Measurements from ENCODE around the gene DSCAM.
"Not testable (repeated sequence)": the region's sequence is repeated elsewhere in the genome, so short reads cannot be mapped to it uniquely, and the experiment has no call there.

The DSCAM gene, protein sequence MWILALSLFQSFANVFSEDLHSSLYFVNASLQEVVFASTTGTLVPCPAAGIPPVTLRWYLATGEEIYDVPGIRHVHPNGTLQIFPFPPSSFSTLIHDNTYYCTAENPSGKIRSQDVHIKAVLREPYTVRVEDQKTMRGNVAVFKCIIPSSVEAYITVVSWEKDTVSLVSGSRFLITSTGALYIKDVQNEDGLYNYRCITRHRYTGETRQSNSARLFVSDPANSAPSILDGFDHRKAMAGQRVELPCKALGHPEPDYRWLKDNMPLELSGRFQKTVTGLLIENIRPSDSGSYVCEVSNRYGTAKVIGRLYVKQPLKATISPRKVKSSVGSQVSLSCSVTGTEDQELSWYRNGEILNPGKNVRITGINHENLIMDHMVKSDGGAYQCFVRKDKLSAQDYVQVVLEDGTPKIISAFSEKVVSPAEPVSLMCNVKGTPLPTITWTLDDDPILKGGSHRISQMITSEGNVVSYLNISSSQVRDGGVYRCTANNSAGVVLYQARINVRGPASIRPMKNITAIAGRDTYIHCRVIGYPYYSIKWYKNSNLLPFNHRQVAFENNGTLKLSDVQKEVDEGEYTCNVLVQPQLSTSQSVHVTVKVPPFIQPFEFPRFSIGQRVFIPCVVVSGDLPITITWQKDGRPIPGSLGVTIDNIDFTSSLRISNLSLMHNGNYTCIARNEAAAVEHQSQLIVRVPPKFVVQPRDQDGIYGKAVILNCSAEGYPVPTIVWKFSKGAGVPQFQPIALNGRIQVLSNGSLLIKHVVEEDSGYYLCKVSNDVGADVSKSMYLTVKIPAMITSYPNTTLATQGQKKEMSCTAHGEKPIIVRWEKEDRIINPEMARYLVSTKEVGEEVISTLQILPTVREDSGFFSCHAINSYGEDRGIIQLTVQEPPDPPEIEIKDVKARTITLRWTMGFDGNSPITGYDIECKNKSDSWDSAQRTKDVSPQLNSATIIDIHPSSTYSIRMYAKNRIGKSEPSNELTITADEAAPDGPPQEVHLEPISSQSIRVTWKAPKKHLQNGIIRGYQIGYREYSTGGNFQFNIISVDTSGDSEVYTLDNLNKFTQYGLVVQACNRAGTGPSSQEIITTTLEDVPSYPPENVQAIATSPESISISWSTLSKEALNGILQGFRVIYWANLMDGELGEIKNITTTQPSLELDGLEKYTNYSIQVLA (N-terminal part only)

DNA sequence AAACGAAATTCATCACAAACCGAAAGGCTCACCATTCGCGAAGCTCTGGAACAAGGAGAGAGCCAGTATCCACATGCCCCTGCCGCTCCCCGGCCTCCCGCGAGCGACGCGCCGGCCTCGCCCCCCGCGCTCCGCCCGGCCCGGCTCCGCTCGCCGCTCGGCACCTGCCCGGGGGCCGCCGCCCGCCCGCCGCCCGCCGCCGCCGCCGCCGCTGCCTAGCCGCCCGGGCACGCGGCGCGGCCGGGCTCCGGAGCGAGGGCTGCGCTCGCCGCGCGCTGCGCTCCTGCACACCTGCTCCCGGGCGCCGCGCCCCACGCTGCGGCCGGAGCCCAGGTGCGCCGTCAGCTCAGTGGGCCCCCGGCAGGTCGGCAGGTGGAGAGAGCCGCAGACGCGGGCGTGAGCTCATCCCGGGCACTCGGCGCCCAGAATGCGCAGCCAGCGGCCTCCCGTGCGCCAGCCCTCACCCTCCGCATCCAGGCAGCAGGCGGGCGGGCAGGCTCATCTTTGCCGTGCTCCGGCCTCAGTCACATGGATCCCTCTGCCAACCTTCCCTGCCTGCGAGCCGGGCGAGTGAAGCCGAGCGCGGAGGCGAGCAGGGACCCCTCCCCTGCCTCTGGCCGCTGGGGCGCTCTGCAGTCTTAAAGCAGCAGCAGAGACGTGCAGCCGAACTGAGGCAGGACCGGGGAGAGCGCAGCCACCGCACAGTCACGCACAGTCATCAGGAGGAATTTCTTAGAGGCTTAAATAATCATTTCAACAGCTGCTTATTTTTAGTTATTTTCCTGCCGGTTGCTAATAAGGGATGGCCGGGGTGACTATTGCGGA is at the start of gene DSCAM:
TSS of gene DSCAM (minus strand) at position 572 of the 825 bp plus-strand sequence. CDS start at position 75, 497 bp downstream.
- no peaks in the 10 kb centered on the region for H3K36me3 Mint-ChIP-seq
- H3K9me3 Mint-ChIP-seq (ENCODE audit: low read depth), result no peaks in the 10 kb centered on the region
- H3K4me1 Mint-ChIP-seq (ENCODE audit: low read depth), result peaks cover 2% of the 10 kb centered on the region
- H3K4me3 Mint-ChIP-seq, result no peak within 1 kb of the TSS
- H3K27me3 Mint-ChIP-seq, result peaks cover 35% of the 10 kb centered on the region
- no peak within 1 kb of the TSS for H3K27ac Mint-ChIP-seq

DNA sequence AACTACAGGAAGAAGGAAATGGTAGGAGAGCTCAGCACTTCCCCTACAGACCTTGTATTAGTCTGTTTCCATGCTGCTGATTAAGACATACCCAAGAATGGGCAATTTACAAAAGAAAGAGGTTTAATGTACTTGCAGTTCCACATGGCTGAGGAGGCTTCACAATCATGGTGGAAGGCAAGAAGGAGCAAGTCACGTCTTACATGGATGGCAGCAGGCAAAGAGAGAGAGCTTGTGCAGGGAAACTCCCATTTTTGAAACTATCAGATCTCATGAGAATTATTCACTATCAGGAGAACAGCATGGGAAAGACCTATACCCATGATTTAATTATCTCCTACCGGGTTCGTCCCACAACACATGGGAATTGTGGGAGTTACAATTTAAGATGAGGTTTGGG is 48.7 kb upstream of the DSCAM start:
- not testable (repeated sequence) for H3K4me3 Mint-ChIP-seq; H3K4me1 Mint-ChIP-seq (ENCODE audit: low read depth)

DNA sequence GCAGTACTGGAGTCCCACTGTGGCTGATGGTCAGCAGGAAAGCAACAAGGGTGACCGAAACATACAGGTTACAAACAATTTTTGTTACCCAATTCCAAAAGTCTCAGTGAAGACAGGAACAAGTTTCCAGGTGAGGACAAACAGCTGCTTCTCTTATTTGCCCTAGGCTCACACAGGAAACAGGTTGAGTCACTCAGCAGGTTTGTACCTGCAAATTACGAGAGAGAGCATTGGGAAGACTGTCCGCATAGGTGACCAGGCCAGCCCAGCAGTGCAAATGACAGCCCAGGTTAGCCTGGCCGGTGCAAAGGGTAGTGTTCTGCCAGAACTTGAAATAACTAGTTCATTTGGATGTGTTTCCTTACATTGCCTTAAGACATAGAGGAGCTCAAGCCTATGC is 40.0 kb upstream of the DSCAM start:
- H3K9me3 Mint-ChIP-seq (ENCODE audit: low read depth), result no peaks in the 10 kb centered on the region
- peaks cover 5% of the 10 kb centered on the region for H3K27me3 Mint-ChIP-seq
- no peak overlapping the region for H3K27ac Mint-ChIP-seq
- no peaks in the 10 kb centered on the region for H3K4me1 Mint-ChIP-seq (ENCODE audit: low read depth)
- H3K36me3 Mint-ChIP-seq, result no peaks in the 10 kb centered on the region
- H3K4me3 Mint-ChIP-seq, result no peak overlapping the region

More for the DNA sequence above, 48.7 kb upstream of the DSCAM start:
- not testable (repeated sequence) for H3K9me3 Mint-ChIP-seq (ENCODE audit: low read depth); H3K27ac Mint-ChIP-seq; H3K36me3 Mint-ChIP-seq; H3K27me3 Mint-ChIP-seq

DNA sequence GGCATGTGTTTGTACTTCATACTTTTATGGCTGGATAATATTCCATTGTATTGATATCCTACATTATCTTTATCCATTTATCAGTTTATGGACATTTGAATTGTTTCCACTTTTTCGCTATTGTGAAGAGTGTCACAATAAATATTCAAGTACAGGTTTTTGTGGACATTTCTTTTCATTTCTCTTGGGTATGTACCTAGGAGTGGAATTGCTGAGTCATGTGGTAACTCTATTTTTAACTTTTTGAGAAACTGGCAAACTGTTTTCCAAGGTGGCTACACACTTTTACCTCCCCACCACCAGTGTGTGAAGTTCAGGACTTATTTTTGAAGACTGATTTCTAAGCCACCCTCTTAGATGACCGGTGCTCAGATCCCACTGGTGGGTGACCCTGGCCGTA is 39.0 kb upstream of the DSCAM start:
- Mint-ChIP-seq H3K36me3 (no peaks in the 10 kb centered on the region), H3K27ac (no peak overlapping the region)

DNA sequence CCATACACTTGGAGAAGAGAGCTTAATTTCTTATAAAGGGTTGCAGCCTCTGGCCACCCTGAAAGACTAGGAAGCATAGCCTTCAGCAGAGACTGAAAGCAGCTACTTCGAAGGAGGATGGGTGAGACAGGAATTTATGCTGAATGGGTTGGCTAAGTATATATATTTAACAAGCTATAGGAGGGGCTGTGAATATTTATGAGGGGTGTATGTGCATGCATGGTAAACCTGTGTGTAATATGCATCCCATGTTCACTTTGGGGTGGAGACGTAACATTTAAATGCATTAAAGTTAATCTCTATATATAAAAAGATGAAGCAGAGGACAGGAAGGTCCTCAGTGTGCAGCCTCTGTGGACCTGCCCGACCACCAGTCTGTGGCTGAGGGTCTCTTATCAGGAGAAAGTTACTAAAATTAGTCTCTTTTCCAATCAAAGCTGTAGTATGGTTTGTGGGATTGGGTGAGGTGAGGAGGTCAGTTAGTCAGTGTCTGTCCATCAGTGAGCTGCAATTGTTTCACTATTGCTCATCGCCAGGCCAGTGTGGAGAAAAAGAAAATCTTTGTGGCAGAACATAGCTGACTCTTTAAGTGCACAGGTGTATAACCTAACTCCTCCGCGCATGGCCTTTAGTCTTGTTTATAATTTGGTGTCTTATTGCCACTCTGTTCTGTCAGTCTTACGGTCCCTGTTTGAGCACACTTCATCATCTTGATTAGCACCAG is 35.4 kb upstream of the DSCAM start:
- no peaks in the 10 kb centered on the region for H3K4me1 Mint-ChIP-seq (ENCODE audit: low read depth)
- no peaks in the 10 kb centered on the region for H3K36me3 Mint-ChIP-seq
- H3K27me3 Mint-ChIP-seq, result no peaks in the 10 kb centered on the region
- H3K4me3 Mint-ChIP-seq, result no peak overlapping the region
- no peaks in the 10 kb centered on the region for H3K9me3 Mint-ChIP-seq (ENCODE audit: low read depth)
- no peak overlapping the region for H3K27ac Mint-ChIP-seq

More for the DNA sequence above, 39.0 kb upstream of the DSCAM start:
- H3K9me3 Mint-ChIP-seq (ENCODE audit: low read depth), result no peaks in the 10 kb centered on the region
- peaks cover 5% of the 10 kb centered on the region for H3K27me3 Mint-ChIP-seq
- H3K4me1 Mint-ChIP-seq (ENCODE audit: low read depth), result no peaks in the 10 kb centered on the region
- H3K4me3 Mint-ChIP-seq, result no peak overlapping the region

DNA sequence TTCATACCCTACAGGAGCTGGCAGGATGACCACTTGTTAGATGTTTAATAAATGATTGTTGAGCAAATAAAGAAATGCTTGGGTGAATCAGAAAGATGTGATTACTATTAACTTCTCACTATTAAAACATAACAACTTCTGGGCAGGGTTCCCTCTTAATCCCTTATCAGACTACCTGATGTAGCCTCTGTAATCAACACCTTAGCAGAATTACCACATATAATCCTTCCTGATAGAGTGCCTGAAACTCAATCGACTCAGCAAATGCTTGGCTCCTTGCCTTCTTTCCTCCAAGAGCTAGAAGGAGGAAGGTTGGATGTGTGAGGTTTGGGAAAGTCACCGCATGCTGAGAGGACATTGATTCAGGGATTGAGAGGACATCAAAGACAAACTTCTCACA is 34.8 kb upstream of the DSCAM start:
- Mint-ChIP-seq H3K4me1 (ENCODE audit: low read depth) (no peaks in the 10 kb centered on the region), H3K36me3 (no peaks in the 10 kb centered on the region), H3K27ac (no peak overlapping the region), H3K9me3 (ENCODE audit: low read depth) (no peaks in the 10 kb centered on the region), H3K27me3 (no peaks in the 10 kb centered on the region), H3K4me3 (no peak overlapping the region)

DNA sequence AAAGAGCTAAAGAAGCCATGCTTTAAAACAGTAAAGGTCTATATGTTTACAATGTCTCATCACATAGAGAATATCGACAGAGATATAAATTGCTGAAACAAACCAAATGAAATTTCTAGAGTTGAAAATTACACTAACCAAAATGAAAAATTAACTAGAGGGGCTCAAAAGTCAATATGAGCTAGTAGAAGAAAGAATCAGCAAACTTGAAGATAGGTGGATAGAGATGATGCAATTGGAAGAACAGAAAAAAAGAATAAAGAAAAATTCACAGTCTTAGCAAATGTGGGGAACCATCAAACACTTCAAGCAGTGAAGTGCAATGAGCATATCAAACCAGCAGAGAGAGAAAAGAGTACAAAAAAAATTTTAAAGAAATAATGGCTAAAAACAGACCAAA is 24.1 kb upstream of the DSCAM start:
- peaks cover 3% of the 10 kb centered on the region for H3K36me3 Mint-ChIP-seq
- H3K4me1 Mint-ChIP-seq (ENCODE audit: low read depth), result no peaks in the 10 kb centered on the region
- no peak overlapping the region for H3K27ac Mint-ChIP-seq
- H3K27me3 Mint-ChIP-seq, result peaks cover 11% of the 10 kb centered on the region
- H3K9me3 Mint-ChIP-seq (ENCODE audit: low read depth), result peaks cover 30% of the 10 kb centered on the region
- no peak overlapping the region for H3K4me3 Mint-ChIP-seq

DNA sequence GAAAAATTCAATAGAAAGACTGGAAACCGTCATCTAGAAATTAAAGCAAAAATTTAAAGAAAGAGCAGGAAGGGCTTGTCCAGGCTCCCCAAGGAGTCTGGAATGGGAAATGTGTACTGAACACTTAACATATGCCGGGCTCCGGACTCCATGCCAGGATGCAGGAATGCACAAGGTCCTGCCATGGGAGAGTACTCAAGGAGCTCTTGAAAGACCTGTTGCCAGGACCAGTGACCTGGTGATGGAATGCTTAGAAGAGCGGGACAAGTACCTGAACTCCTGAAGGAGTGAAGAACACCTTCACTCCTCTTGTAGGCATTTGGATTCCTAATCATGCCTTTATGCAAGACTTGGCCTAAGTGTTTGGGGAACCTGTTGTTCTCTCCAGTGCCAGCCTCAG is 16.9 kb upstream of the DSCAM start:
- no peaks in the 10 kb centered on the region for H3K9me3 Mint-ChIP-seq (ENCODE audit: low read depth)
- no peaks in the 10 kb centered on the region for H3K4me1 Mint-ChIP-seq (ENCODE audit: low read depth)
- H3K4me3 Mint-ChIP-seq, result no peak overlapping the region
- peaks cover 3% of the 10 kb centered on the region for H3K27me3 Mint-ChIP-seq
- no peaks in the 10 kb centered on the region for H3K36me3 Mint-ChIP-seq
- no peak overlapping the region for H3K27ac Mint-ChIP-seq

DNA sequence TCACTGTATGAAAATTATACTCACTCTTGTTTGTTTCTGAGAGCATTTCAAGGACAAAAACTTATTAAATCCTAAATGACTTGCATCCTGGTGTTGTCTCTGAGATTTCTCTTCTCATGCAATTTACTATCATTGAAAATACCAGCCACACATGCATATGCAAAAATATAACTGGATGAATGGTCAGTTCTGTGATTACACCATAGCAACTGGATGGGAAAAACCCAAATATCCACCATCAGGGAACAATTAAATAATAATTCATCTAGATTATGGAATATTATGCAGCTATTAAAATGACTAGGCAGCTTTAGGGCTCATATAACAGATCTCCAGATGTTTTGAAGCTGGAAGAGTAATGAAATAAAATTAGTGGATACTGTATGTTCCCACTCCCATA is 11.6 kb upstream of the DSCAM start:
- no peaks in the 10 kb centered on the region for H3K4me1 Mint-ChIP-seq (ENCODE audit: low read depth)
- no peak overlapping the region for H3K4me3 Mint-ChIP-seq
- no peaks in the 10 kb centered on the region for H3K36me3 Mint-ChIP-seq
- no peaks in the 10 kb centered on the region for H3K9me3 Mint-ChIP-seq (ENCODE audit: low read depth)
- H3K27ac Mint-ChIP-seq, result no peak overlapping the region
- H3K27me3 Mint-ChIP-seq, result peaks cover 2% of the 10 kb centered on the region

DNA sequence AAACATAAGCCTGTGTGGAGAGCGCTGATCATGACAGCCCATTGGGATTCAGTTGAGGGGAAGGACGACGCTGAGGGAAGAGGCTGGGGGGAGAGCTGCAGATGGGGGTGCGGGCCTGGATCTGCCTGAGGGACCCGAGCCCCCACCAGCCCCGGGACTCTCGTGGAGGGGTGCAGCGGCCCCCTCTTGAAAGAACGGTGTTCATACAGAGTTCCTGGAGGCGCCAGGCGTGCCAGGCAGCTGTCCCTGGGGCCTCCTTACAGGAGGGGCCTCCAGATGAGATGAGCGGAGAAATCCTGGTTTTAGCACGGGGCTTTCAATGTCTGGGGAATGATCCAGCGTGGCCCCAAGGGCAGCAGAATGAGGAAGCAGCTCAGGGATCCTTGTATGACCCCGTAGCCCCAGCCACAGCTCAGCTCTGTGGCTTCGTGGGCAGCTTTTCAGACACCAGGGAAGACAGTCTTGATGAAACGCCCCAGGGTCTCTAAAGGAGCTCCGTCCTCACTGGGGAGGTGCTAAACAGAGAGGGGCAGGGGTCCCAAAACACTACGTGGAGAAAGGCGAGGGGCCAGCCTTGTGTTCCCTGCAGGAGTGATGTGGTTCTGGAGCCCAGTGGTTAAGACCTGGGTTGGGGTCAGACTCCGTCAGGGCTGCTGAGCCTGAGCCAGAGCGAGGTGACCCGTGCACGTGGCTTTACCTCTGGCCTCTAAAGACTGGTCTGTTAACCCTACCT is 7.2 kb upstream of the DSCAM start:
- peaks cover 2% of the 10 kb centered on the region for H3K27me3 Mint-ChIP-seq
- no peak overlapping the region for H3K27ac Mint-ChIP-seq
- H3K9me3 Mint-ChIP-seq (ENCODE audit: low read depth), result no peaks in the 10 kb centered on the region
- no peaks in the 10 kb centered on the region for H3K36me3 Mint-ChIP-seq
- no peak overlapping the region for H3K4me3 Mint-ChIP-seq
- no peaks in the 10 kb centered on the region for H3K4me1 Mint-ChIP-seq (ENCODE audit: low read depth)

DNA sequence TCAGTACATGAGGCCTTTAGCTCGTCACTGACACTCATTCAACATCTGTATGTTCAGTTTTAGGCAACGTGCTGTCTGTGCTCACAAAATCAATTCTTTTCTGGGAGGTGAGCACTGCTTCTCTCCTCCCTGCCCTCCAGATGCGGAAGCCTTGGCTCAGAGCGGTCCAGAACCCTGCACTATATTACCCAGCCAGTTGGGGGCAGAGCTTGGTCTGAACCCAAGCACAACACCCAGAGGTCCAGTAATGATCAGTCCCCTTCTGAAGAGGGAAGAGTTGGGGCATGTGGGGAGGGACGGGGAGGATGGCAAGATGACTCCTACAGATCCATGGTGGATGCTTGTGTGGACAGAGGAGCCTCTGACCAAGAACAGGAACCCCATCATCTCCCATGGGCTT is 5.6 kb upstream of the DSCAM start:
- Mint-ChIP-seq H3K27me3 (peaks cover 11% of the 10 kb centered on the region), H3K36me3 (no peaks in the 10 kb centered on the region), H3K27ac (no peak overlapping the region), H3K9me3 (ENCODE audit: low read depth) (no peaks in the 10 kb centered on the region), H3K4me3 (no peak overlapping the region), H3K4me1 (ENCODE audit: low read depth) (no peaks in the 10 kb centered on the region)

DNA sequence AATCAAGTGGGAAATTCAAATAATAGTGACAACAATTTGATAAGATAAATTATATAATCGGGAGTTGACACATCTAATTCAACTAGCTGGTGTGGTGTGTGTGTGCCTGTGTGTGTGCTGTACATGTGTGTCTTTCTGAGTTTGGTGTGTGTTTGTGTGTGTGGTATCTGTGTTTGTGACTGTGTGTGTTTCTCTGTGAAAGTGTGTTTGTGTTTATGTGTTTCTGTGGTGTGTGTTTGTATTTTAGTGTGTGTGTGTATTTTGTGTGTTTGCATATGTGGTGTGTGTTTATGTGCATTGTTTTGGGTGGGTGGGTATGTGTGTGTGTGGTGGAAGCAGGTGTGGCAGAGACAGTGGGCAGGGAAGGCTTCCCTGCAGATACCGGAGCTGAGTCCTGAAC is 4.8 kb upstream of the DSCAM start:
- no peaks in the 10 kb centered on the region for H3K36me3 Mint-ChIP-seq
- no peaks in the 10 kb centered on the region for H3K9me3 Mint-ChIP-seq (ENCODE audit: low read depth)
- H3K4me3 Mint-ChIP-seq, result no peak overlapping the region
- H3K4me1 Mint-ChIP-seq (ENCODE audit: low read depth), result peaks cover 2% of the 10 kb centered on the region
- no peak overlapping the region for H3K27ac Mint-ChIP-seq
- peaks cover 18% of the 10 kb centered on the region for H3K27me3 Mint-ChIP-seq

DNA sequence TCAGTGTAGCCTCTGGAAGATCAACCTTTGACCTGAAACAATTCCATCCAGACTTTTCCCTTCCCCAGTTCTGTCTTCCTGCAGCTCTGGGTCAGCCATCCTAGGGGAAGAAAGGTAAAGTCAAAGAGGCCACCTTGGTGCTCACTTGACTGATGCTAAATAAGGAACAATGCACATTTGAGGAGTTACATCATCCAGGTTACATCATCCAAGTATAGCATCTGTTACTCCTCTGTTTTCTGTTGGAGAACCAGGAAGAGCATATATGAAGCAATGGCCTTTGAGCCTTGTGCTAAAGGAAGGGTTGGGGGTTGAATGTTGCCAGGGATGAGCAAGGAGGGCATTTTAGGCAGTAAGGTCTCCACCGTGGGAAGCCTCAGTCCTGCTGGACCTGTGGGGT is 3.1 kb upstream of the DSCAM start:
- Mint-ChIP-seq H3K36me3 (no peaks in the 10 kb centered on the region), H3K4me1 (ENCODE audit: low read depth) (peaks cover 2% of the 10 kb centered on the region), H3K9me3 (ENCODE audit: low read depth) (no peaks in the 10 kb centered on the region), H3K27me3 (peaks cover 22% of the 10 kb centered on the region), H3K27ac (no peak overlapping the region), H3K4me3 (no peak overlapping the region)

All from activated naive CD8-positive, alpha-beta T cell (primary cell).